ENCODE measurements around the gene IRGC.

IRGC gene

DNA sequence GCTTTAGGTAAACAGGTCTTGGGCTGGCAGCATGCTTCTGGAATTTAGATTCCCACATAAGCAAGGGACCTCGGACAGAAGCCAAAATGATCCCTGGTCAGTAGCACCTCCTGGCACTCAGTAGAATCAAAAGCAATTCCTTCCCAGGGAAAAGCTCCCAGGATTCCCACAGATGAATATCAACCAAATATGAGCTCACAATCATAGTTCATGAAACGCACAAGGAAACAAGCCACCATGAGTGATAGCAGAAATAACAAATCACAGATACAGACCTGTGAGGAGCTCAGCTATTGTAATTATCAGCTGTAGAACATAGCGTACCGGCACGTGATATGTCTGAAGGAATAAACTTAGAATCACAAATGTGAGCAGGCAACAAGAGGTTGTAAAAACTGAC lies 24.1 kb upstream of the IRGC start:
- DNase-seq (ENCODE audit: low spot score), result no peak

DNA sequence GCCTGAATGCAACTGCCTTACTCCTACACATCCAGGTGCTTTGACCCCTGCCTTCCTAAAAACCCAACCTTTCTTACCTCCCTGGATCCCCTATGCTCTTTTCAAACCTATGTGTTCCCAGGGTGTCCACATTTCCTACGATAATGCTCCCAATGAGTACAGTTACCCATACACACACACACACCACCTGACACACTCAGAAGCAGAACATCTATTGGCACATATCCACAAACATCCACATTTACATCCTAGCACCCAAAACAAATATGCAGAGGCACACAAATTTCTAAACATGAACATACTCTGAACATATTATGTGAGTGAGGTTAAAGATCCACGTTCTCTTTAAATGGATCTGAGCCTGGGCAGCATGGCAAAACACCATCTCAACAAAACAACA lies 23.5 kb upstream of the IRGC start:
- no peak for DNase-seq (ENCODE audit: low spot score)

DNA sequence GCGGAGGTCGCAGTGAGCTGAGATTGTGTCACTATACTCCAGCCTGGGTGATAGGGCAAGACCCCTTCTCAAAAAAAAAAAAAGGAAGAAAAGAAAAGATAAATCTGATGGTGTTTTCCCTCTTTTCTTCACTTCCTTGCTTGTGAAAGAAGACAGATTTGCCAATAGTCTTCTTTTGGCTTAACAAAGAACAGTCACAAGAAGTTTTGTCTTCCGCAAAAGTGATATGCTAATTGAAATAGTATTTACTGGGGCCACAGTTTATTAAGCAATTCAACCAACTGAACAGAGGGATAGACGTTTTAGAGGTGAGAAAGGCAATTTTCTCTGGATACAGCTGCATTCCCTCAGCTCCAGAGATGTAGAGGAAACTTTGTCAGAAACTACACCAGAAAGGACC lies 23.0 kb upstream of the IRGC start:
- no peak for DNase-seq (ENCODE audit: low spot score)

DNA sequence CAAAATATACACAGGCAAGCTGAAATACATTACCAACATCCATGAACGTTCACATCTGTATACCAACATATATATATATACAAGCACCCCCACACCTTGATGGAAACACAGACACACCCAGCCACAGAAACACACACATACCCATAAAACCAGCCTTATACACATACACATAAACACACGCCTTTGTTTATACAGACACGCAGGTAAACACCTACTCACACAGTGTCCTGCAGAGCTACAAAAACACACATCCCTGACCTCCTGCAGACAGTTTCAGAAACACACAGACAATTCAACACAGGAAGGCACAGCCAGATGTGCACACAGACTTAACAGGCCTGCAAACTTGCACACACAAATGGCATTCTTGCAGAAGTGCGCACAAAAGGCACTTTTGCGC lies 21.3 kb upstream of the IRGC start:
- no peak for DNase-seq (ENCODE audit: low spot score)

DNA sequence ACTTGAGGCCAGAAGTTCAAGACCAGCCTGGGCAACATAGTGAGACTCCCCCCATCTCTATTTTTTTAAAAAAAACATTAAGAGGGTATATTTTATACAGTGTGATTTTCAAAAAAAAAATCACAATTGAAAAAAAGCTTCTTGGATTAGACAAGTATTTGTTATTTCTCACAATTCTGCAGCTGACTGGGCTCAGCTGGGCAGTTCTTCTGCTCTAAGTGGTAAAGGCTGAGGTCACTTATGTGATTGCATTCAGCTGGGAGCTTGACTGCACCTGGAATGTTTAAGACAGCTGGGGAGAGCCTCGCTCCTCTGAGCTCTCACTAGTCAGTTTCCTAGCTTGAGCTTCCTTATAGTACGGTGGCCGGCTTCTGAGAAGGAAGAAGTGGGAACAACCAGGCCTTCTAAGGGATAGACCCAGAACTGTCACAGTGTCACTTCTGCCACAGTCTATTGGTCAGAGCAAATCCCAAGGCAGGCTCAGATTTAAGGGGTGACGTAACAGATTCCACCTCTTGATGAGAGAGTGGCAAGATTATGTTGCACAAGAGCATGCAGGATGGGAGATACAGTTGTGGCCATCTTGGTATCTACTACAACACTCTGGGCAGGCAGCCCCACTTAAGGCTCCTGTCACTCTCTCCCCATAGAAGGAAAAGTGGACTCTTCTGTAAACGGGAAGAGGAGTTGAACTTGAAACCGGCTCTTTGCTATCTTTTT lies 19.7 kb upstream of the IRGC start:
- no peak for DNase-seq (ENCODE audit: low spot score)

DNA sequence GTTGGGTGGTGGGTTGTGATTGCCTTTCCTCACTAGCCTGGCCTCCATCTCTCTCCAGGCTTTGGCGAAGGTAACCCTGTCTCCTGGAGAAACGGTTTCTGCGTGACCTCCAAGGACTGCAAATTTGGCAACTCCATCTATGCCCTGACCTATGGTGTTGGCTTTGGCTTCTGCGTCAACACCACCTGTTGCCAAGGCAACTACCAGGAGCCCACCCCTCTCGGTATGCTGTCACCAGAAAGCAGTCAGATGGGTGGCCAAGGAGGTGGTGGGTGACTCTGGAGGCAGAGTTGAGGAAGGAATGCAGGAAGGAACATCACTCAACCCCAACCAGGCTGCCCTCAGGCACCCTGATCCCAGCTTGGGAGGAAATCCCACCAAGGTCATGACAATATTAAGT lies 18.6 kb upstream of the IRGC start:
- DNase-seq (ENCODE audit: low spot score), result no peak

DNA sequence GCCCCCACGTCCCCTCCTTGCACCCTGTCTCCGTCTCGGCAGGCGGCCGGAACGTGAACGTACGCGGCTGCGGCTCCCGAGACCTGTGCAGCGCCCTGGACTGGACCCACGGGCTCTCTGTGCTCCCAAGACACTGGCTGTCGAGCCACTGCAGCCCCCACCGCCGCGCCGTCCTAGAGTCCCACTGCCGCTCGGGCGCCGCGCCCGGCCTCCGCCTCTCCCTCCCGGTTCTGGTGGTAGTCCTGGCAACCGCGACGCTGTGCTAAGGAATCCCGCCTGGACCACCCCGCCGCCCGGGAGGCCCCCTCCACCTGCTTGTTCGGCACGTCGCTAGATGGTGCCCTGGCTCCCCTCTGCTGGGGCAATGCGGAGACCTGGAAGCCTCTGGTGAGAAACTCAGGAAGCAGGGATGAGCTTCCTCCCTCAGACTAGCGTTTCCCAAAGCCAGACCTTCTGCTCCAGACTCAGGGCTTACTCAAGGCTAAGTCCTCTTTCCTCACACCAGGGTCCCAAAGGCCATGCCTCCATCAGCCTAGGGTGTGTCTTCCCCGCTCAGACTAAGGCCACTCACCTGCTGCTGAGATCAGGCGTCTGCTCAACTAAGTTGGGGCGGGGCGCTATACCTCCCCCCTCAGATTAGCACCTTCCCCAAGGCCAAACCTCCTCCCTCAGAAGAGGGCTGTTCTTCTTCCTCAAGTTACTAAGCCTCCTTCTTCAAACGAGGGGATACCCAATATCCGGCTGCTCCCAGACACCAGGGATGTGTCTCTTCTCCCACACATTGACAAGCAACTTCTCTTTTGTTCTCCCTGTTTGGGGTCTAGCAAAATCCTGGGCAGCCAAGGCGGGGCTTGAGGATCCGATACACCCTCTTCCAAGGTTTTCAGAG lies 16.1 kb upstream of the IRGC start:
- DNase-seq (ENCODE audit: low spot score), result peak; percentile 39

DNA sequence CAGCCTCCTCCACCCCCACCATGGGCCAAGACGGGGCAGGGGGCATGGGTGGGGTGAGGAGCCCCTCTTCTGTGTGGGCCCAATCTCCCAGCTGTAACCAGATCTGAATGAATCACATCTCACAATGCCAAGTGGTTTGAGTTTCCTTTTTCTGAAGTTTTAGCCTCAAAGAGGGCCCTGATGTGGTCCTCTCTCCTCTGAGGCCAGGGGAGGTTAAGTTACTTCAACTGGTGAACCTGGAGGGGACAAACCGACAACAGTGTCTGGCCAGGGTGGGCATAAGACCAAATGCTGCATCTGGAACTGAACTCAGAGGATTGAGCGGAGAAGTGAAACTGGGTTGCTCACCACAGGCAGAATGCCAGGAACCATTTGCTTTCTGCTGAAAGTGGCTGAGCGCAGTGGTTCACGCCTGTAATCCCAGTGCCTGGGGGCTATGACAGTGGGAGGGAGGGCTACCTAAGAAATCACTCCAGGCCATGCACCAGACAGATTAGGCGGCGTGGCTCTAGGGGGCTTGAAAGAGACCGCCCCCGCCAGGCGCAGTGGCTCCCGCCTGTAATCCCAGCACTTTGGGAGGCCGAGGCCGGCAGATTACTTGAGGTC lies 15.4 kb upstream of the IRGC start:
- DNase-seq (ENCODE audit: low spot score), result peak; percentile 53

DNA sequence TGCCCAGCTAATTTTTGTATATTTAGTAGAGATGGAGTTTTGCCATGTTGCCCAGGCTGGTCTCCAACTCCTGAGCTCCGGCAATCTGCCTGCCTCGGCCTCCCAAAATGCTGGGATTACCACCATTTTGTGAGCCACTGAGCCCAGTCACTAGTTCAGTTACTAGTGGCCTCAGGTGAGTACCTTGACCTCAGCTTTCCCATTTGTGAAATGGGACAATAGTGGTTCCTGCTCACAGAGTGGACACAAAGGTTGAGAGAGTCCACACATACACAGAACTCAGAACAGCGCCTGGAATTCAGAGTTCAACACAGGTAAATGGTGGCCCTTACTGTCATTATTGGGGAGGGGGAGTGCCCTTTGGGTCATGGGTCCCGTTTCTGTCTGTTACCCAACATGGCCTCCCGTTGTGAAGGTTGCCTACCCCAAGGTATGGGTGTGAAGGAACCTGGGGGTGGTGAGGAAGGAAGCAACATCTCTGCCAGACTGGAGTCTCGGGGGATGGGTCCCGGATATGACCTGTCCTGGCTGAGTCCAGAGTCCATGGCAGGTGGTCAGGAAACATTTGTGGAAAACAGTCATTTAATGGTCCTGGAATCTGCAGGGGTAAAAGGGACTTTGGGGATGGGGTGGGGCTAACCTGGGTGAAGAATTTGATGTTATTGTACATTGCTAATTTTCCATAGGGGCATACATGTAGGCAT lies 11.7 kb upstream of the IRGC start:
- DNase-seq (ENCODE audit: low spot score), result no peak

DNA sequence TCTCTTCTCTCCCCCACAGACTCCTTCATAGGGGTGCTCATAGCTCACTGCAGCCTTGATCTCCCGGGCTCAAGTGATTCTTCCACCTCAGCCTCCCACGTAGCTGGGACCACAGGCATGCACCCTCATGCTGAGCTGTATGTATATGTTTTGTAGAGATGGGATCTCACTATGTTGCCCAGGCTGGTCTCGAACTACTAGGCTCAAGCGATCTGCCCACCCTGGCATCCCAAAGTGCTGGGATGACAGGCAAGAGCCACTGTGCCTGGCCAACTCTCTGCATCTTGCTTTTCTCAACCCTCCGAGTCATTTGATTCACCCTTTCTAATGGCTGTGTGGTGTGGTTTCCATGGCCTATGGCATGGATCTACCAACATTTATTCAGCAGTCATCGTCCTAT lies 10.1 kb upstream of the IRGC start:
- DNase-seq (ENCODE audit: low spot score), result no peak

DNA sequence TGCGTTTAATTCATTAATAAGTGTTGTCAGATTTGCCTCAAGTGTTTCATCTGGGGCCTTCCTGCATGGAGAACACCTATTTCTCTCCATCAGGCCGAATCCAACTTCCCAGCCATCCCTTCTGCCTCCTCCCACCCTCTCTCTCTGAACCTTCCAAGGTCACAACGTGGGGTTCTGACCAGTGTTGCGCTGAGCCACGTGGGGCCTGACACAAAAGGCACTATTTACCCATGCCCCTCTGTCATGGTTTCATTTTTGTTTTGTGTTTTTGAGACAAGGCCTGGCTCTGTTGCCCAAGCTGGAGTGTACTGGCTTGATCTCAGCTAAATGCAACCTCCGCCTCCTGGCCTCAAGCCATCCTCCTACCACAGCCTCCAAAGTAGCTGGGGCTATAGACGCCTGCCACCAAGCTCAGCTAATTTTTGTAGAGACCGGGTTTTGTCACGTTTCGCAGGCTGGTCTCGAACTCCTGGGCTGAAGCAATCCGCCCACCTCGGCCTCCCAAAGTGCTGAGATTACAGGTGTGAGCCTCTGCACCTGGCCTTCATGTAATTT lies 8.6 kb upstream of the IRGC start:
- DNase-seq (ENCODE audit: low spot score), result no peak

DNA sequence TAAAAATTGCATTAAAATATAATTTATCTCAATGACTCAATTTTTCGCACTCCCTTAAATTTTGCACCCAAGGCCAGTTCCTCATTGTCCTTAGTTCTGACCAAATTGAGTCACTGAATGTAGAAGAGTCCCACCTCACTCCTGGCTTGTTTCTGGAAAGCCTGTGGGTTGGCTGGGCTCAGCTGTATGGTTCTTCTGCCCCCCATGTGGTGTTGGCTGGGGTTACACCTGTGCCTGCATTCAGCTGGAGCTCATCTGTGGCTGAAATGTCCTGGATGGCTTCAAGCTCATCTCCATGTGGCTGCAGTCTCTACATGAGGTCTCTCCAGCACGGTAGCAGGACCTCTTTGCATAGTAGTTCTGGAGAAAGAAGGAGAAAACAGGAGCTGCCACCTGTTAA lies 7.2 kb upstream of the IRGC start:
- no peak for DNase-seq (ENCODE audit: low spot score)

DNA sequence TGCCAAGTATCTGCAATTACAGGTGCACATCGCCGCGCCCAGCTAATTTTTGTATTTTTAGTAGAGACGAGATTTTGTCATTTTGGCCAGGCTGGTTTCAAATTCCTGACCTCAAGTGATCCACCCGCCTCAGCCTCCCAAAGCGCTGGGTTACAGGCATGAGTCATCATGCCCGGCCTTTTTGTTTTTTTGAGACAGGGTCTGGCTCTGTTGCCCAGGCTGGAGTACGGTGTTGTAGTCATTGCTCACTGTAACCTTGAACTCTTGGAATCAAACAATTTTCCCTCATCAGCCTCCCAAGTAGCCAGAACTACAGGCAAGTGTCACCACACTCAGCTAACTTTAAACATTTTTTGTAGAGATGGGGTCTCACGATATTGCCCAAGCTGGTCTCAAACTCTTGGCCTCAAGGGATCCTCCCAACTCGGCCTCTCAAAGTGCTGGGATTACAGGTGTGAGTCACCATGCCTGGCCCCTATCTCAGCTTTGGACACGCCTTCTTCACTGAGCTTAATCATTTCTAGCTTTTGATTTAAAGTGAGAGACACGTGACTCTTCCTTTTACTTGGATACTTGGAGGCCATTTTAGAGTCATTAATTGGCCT lies 4.0 kb upstream of the IRGC start:
- DNase-seq (ENCODE audit: low spot score), result no peak

DNA sequence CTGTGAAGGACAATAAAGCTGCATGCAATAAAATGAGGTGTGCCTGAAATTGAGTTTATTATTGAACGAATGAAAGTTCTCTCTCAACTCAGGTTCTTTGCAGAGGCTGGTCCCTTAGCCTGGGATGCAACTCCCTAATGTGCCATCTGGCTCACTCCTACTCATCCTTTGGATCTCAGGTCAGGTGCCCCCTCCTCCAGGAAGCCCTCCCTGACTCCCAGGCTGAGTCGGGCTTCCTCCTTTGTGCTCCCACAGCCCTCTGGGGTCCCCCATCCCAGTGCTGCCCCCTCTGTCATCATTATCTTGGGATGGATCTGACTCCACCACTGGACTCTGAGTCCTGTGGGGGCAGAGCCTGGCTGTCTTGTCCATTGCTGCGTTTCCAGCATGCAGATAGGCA lies 2.7 kb upstream of the IRGC start:
- DNase-seq (ENCODE audit: low spot score), result no peak

DNA sequence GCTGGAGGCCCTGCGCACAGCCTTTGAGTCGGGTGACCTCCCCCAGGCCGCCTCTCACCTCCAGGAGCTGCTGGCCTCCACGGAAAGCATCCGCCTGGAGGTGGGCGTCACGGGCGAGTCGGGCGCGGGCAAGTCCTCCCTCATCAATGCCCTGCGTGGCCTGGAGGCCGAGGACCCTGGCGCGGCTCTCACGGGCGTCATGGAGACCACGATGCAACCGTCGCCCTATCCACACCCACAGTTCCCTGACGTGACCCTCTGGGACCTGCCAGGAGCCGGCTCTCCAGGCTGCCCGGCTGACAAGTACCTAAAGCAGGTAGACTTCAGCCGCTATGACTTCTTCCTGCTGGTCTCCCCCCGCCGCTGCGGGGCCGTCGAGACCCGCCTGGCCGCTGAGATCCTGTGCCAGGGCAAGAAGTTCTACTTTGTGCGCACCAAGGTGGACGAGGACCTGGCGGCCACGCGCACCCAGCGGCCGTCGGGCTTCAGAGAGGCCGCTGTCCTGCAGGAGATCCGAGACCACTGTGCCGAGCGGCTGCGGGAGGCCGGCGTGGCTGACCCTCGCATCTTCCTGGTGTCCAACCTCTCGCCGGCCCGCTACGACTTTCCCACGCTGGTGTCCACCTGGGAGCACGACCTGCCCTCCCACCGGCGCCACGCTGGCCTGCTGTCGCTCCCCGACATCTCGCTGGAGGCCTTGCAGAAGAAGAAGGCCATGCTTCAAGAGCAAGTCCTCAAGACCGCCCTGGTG lies 2.9 kb downstream of the IRGC start:
- no peak for DNase-seq (ENCODE audit: low spot score)

DNA sequence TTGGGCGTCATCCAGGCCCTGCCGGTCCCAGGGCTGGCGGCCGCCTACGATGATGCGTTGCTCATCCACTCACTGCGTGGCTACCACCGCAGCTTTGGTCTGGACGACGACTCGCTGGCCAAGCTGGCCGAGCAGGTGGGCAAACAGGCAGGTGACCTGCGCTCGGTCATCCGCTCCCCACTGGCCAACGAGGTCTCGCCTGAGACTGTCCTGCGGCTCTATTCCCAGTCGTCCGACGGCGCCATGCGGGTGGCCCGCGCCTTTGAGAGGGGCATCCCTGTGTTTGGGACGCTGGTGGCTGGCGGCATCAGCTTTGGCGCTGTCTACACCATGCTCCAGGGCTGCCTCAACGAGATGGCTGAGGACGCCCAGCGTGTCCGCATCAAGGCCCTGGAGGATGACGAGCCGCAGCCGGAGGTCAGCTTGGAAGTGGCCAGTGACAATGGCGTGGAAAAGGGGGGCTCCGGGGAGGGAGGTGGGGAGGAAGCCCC lies 3.5 kb downstream of the IRGC start:
- no peak for DNase-seq (ENCODE audit: low spot score)

DNA sequence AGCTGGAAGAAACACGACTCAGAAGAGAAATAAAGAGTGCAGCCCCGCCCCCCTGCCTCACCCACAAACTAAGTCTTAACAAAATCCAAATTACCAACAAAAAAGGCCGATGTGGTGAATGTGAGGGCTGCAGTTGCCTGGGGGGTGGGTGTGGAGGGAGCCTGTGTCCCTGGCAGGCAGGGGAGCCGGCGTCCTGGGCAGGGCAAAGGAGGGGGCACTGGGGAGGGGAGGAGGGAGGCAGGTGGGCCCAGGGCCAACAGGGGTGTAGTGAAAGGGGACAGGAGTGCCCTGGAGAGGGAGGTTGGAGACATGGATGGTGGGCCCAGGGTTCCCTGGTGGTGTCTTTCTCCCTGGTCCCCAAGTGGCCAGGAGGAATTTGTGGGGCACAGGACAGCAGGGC lies 4.0 kb downstream of the IRGC start:
- no peak for DNase-seq (ENCODE audit: low spot score)

DNA sequence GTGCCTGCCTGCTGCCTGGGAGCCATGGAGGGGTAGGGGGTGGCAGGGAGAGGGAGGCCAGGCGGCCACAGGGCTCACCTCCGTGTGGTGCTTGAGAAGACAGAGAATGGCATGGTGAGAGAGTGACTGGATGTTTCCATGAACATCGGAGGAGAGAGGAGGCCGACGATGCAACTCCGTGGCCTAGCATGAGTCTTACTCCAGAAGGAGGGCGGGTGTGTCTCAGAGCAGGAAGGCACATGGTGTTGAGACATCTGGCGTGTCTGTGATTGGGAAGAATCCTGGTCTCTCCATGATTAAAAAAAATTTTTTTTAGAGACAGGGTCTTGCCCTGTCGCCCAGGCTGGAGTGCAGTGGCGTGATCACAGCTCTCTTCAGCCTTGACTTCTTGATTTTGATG lies 5.1 kb downstream of the IRGC start:
- no peak for DNase-seq (ENCODE audit: low spot score)

DNA sequence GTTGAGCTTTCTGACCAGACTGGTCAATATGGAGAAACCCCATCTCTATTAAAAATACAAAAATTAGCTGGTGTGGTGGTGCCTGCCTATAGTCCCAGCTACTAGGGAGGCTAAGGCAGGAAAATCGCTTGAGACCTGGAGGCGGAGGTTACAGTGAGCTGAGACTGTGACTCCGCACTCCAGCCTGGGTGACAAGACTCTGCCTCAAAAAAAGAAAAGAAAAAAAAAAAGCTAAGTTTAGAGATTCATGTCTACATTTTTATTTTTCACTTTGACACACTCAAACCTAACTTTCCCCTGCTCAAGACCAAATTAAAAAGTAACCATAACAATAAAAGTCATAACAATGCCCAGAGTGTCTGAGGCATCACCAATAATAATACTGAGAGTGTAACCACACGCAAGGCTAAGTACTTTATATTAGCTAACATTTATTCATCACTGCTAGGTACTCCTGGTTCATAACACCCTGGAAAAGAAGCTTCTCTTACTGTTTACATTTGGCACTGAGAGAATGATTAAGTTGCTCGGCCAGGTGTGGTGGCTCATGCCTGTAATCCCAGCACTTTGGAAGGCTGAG lies 5.7 kb downstream of the IRGC start:
- no peak for DNase-seq (ENCODE audit: low spot score)

DNA sequence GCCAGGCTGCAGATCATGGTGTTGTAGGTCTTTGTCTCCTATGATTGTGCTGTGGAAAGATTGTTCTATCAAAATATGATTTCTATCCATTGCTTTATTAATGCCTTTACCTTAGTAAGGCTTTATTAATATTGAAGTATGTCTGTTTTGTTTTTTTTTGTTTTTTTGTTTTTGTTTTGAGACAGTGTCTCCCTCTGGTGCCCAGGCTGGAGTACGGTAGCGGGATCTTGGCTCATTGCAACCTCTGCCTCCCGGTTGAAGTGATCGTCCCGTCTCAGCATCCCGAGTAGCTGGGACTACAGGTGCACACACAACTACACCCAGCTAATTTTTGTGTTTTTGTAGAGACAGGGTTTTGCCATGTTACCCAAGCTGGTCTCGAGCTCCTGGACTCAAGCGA lies 7.7 kb downstream of the IRGC start:
- no peak for DNase-seq (ENCODE audit: low spot score)

DNA sequence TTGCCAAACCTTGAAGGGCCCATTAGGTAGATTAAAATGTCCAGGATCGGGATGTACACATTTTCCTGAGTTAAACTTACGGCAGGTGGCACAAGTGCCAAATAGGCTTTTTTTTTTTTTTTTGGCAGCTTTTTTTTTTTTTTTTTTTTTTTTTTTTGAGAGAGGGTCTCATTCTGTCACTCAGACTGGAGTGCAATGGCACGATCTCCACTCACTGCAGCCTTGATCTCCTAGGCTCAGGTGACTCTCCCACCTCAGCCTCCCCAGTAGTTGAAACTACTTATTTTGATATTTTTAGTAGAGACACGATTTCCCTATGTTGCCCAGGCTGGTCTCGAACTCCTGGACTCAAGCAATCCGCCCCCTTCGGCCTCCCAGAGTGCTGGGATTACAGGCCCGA lies 9.0 kb downstream of the IRGC start:
- DNase-seq (ENCODE audit: low spot score), result no peak

Measured in AG08396 (cell line).